Measurements from ENCODE around the gene TUBA4A.
A peak's percentile ranks its signal among the peaks of the same experiment; 100 is the strongest.
"Not testable (repeated sequence)": the region's sequence is repeated elsewhere in the genome, so short reads cannot be mapped to it uniquely, and the experiment has no call there.

TUBA4A gene

DNA sequence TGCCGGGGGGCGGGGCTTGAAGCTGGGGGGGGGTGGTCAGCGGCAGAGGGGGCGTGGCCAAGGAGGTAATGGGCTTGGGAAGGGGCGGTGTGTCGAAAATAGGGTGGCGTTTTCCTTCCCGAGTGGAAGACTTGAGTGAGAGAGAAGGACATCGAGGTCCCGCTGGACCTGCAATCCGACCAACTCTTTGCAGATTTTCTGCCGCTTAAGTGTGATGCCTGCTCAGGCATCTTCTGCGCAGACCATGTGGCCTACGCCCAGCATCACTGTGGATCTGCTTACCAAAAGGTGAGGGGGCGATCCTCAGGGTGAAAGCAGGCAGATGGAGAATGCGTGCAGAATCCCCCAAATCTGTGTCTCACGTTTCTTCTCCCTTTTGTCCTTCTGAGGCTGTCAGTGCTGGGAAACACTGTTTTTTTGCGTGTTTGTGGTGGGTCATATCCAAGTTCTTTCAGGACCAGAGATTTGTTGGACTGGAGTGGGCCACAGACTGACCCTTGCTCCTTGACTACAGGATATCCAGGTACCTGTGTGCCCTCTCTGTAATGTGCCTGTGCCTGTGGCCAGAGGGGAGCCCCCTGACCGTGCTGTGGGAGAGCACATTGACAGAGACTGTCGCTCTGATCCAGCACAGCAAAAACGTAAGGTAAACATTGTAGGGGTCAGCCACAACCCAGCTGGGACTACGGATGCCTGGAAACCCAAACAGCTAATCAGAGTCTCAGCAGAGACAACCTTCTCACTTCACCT, 46.4 kb downstream of the TUBA4A start:
- DNase-seq (ENCODE audit: extremely low read depth, low read depth), result no peak
- H3K4me3 ChIP-seq (replicated peaks; ENCODE audit: low read depth, low read length), result peak overlapping the region; percentile 52
- TF ChIP-seq, protein P1, sequence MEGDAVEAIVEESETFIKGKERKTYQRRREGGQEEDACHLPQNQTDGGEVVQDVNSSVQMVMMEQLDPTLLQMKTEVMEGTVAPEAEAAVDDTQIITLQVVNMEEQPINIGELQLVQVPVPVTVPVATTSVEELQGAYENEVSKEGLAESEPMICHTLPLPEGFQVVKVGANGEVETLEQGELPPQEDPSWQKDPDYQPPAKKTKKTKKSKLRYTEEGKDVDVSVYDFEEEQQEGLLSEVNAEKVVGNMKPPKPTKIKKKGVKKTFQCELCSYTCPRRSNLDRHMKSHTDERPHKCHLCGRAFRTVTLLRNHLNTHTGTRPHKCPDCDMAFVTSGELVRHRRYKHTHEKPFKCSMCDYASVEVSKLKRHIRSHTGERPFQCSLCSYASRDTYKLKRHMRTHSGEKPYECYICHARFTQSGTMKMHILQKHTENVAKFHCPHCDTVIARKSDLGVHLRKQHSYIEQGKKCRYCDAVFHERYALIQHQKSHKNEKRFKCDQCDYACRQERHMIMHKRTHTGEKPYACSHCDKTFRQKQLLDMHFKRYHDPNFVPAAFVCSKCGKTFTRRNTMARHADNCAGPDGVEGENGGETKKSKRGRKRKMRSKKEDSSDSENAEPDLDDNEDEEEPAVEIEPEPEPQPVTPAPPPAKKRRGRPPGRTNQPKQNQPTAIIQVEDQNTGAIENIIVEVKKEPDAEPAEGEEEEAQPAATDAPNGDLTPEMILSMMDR (IDR thresholded peaks at IDR 0.05; ENCODE audit: low read depth, low read length, missing control alignments), result no peak

DNA sequence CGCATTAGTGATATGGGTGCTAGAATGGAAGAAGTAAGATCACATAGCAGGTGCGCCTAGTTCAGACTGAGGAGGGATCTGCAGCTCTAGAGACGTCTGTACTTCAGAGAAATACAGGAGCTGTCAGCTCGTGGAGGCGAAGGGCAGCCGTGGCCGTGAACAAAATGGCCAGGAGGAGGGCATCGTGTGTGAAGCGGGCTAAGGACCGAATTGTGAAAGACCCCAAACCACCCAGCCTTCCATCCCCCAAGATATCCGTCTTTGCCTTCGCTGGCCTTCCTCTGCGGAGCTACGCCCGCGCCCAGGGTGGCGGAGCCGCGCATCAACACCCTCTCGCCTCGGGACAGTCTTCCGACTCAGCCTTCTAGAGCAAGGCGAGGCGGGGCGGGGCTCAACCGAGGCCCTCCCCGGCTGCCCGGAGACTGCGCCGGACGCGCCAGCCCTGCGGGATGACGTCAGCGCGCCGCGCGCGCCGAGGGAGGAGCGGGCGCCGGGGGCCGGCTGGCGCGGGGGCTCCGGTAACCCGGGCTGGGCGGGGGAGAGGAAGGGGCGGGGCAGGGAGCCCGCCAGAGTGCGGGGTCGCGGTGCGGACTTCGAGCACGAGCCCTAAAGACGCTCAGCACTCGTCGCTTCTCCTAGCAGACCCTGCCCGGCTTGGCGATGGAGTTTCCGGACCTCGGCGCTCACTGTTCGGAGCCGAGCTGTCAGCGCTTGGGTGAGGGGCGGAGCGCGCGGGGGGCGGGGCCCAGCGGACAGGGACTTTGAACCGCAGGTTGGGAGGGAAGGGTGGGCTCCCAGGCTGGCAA, 47.2 kb downstream of the TUBA4A start, which contains the start of gene ZFAND2B:
TSS of gene ZFAND2B (plus strand) at position 455 of the 806 bp plus-strand sequence. CDS start at position 661, 206 bp downstream.
- TF ChIP-seq, protein P1 (IDR thresholded peaks at IDR 0.05; ENCODE audit: low read depth, low read length, missing control alignments), result no peak
- no peak for DNase-seq (ENCODE audit: extremely low read depth, low read depth)
- H3K4me3 ChIP-seq (replicated peaks; ENCODE audit: low read depth, low read length), result peak within 1 kb of the TSS; percentile 52

DNA sequence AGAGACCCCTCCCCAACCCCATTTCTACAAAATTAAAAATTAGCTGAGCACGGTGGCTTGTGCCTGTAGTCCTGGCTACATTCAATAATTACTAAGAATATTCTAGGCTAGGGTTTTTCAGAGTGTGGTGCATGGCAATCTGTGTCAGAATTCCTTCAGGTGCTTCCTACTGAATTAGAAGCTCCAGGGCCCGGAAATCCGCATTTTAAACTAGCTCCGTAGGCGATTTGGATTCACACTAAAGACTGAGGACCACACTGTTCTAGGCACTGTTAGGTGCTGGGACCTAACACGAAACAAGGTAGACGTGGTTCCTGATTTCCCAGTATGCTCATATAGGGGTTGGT, 47.8 kb downstream of the TUBA4A start:
- peak overlapping the region; percentile 52 for H3K4me3 ChIP-seq (replicated peaks; ENCODE audit: low read depth, low read length)
- TF ChIP-seq, protein P1 (IDR thresholded peaks at IDR 0.05; ENCODE audit: low read depth, low read length, missing control alignments), result no peak
- no peak for DNase-seq (ENCODE audit: extremely low read depth, low read depth)

DNA sequence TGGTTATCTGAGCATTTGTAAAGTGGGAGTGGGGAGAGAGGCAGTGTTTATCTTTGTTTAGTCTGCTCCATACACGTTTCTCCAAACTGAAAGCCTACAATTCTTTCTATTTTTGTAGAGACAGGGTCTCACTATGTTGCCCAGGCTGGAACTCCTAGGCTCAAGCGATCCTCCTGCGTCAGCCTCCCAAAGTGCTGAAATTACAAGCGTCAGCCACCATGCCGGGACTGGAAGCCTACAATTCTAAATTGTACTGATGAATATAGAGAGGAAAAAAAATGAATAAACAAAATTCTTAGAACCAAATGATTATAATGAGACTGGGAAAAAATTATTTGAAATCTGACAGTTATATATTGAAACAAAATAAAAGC, 48.6 kb downstream of the TUBA4A start:
- DNase-seq (ENCODE audit: extremely low read depth, low read depth), result no peak
- no peak overlapping the region for H3K4me3 ChIP-seq (replicated peaks; ENCODE audit: low read depth, low read length)
- TF ChIP-seq, protein P1 (IDR thresholded peaks at IDR 0.05; ENCODE audit: low read depth, low read length, missing control alignments), result no peak

DNA sequence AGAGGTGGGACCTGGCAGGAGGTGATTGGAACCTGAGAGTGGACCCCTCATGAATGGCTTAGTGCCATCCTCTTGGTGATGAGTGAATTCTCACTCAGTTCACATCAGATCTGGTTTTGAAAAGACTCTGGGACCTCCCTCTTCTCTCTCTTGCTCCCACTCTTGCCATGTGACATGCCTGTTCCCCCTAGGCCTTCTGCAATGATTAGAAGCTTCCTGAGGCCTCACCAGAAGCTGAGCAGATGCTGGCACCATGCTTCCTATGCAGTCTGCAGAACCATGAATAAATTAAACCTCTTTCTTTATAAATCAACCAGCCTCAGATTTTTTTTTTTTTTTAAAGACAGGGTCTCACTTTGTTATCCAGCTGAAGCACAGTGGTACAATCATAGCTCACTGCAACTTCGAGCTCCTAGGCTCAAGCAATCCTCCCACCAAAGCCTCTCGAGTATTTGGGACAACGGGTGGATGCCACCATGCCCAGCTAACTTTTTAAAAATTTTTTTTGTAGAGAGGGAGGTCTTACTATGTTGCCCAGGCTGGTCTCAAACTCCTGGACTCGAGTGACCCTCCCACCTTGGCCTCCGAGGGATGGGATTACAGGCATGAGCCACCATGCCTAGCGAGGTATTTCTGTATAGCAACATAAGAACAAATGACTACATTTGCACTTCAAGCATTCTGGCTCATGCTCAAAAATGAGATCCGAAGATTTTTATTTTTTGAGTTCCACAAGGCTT, 49.1 kb downstream of the TUBA4A start:
- TF ChIP-seq, protein P1 (IDR thresholded peaks at IDR 0.05; ENCODE audit: low read depth, low read length, missing control alignments), result no peak
- no peak for DNase-seq (ENCODE audit: extremely low read depth, low read depth)
- no peak overlapping the region for H3K4me3 ChIP-seq (replicated peaks; ENCODE audit: low read depth, low read length)

DNA sequence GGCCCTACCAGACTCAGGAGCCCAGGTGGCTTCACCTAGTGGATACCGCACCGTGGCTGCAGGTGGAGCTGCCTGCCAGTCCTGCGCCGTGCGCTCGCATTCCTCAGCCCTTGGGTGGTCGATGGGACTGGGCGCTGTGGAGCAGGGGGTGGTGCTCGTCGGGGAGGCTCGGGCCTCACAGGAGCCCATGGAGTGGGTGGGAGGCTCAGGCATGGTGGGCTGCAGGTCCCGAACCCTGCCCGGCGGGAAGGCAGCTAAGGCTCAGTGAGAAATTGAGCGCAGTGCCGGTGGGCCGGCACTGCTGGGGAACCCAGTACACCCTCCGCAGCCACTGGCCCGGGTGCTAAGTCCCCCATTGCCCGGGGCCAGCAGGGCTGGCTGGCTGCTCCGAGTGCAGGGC, 52.4 kb downstream of the TUBA4A start:
- H3K4me3 ChIP-seq (replicated peaks; ENCODE audit: low read depth, low read length); DNase-seq (ENCODE audit: extremely low read depth, low read depth): not testable (repeated sequence)

DNA sequence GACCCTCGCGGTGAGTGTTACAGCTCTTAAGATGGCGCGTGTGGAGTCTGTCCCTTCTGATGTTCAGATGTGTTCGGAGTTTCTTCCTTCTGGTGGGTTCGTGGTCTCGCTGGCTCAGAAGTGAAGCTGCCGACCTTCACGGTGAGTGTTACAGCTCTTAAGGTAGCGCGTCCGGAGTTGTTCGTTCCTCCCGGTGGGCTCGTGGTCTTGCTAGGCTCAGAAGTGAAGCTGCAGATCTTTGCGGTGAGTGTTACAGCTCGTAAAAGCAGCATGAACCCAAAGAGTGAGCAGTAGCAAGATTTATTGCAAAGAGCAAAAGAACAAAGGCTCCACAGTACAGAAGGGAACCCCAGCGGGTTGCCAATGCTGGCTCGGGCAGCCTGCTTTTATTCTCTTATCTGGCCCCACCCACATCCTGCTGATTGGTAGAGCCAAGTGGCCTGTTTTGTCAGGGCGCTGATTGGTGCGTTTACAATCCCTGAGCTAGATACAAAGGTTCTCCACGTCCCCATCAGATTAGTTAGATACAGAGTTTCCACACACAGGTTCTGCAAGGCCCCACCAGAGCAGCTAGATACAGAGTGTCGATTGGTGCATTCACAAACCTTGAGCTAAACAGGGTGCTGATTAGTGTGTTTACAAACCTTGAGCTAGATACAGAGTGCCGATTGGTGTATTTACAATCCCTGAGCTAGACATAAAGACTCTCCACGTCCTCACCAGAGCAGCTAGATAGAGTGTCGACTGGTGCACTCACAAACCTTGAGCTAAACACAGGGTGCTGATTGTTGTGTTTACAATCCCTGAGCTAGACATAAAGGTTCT, 53.0 kb downstream of the TUBA4A start:
- not testable (repeated sequence) for H3K4me3 ChIP-seq (replicated peaks; ENCODE audit: low read depth, low read length); DNase-seq (ENCODE audit: extremely low read depth, low read depth)
